NOMO-1 treated with dmso at 0.1 percent for 144 hours (cell line): ENCODE results near the gene TOMM22.

ENCODE experiments used
- DNase-seq: peaks from one replicate; lab custom pipeline; 2025; ENCODE audit not compliant: unreplicated experiment; lab: John Stamatoyannopoulos, UW

Gene TOMM22

DNA sequence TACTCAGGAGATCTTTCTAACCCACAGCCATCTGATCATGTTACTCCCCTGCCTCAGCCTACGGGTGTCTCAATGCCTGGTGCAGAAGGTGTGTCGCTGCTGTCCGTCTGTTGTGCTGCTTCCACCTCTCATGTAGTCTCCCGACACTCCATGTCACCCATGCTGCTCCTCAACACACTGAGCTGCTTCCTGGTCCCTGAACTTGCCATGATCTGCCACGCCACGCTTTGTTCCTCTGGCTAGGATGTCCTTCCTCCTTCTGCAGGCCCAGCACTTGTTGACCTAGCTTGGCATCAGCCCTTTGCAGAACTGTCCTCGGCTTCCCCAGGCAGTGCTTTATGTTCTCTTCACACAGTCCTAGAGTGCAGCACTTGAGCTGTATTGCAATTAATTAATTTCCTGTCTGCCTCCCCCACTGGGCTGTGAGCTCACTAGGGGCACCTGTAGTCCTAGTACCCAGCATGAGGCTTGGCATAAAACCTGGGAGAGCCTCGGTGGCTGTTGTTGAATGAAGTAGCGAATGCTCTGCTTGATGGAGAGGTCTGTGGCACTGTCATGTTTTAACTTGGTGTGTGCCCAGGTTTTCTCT is 33.5 kb downstream of the TOMM22 start:
- DNase-seq: no peak

DNA sequence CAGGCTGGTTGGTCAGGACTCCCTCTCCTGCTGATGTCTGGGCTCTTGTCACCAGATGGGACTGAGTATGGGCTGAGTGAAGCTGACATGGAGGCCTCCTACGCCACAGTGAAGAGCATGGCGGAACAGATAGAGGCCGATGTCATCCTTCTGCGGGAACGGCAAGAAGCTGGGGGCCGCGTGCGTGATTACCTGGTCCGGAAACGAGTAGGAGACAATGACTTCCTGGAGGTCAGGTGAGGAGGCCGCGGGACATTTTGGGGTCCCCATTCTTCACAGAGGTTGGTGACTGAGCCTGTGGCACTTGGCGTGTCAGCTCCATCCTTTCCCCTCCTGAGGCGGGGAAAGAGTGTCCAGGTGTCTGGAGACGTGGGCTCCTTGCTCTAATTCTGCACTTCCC is 34.1 kb downstream of the TOMM22 start:
- DNase-seq: no peak

DNA sequence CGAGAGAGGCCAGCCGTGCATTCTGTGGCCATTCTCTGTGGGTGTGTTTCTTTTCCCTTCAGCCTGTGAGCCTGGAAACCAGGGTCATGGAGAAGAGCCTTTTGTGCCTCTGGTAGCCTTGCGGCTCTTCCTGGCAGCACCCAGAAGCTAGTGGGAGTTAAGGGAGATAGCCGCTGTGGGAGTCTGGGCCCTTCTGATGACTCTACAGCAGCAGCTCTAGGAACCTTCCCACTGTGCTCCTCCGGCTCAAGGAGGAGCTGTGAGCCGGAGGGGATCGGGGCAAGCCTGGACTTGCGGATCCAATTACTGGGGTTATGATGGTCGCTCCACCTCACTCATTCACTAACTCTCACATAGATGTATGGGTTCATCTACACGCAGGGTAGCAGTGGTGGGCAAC is 34.5 kb downstream of the TOMM22 start:
- no peak for DNase-seq

DNA sequence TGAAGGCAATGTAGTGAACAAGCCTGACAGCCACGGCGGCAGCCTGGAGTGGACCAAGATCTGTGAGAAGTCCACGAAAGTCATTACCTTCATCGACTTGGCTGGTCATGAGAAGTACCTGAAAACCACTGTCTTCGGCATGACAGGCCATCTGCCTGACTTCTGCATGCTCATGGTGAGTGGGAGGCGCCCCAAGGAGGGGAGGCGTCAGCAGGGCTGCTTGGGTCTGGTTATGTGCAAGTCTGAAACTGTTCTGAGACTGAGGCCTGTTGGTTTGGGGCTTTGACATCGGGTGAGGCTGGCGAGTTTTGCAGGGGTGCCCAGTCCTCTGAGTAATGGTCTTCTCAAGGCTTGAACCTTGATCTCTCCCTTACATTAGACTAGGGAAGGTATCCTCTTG is 35.1 kb downstream of the TOMM22 start:
- no peak for DNase-seq

- no peak for DNase-seq
Measured at GRCh38 chr22:38717244-38717643, 35.5 kb downstream of the TOMM22 start.

- DNase-seq: no peak
Measured at GRCh38 chr22:38718414-38718813, 36.7 kb downstream of the TOMM22 start.

GRCh38 chr22:38719196-38719595 is 37.4 kb downstream of the TOMM22 start:
- DNase-seq: no peak

GRCh38 chr22:38720350-38720749 is 38.6 kb downstream of the TOMM22 start:
- no peak for DNase-seq

- DNase-seq: no peak
Measured at GRCh38 chr22:38721551-38721950, 39.8 kb downstream of the TOMM22 start.

GRCh38 chr22:38724176-38724575 is 42.4 kb downstream of the TOMM22 start:
- DNase-seq: no peak

DNA sequence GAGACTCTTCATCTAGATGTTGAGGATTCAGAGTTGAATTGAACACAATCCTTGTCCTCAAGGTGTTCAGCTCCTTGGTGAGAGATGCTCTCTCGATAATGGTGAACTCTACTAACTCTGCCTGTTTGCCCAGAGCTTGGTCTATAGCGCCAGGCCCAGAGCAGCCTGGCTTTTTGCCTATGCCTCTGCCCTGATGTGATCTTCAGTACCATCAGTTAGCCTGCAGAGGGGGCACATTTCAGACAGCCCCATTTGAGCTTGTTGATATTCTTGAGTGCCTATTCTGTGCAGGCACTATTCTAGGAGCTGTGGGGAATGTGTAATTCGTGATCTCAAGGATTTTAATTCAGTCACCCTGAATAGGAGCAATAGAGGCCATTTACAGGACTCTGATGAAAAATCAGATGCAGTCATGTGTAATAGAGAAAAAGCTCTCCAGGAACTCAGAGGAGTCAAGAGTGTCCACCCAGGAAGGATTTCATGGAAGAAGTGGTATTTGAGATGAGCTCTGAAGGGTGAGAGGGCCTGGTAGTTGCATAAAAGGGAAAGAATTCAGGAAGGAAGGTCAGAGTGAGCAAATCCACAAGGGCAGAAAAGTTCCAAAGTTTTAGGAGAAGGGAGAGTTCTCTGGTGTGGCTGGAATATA is 43.3 kb downstream of the TOMM22 start:
- no peak for DNase-seq

DNA sequence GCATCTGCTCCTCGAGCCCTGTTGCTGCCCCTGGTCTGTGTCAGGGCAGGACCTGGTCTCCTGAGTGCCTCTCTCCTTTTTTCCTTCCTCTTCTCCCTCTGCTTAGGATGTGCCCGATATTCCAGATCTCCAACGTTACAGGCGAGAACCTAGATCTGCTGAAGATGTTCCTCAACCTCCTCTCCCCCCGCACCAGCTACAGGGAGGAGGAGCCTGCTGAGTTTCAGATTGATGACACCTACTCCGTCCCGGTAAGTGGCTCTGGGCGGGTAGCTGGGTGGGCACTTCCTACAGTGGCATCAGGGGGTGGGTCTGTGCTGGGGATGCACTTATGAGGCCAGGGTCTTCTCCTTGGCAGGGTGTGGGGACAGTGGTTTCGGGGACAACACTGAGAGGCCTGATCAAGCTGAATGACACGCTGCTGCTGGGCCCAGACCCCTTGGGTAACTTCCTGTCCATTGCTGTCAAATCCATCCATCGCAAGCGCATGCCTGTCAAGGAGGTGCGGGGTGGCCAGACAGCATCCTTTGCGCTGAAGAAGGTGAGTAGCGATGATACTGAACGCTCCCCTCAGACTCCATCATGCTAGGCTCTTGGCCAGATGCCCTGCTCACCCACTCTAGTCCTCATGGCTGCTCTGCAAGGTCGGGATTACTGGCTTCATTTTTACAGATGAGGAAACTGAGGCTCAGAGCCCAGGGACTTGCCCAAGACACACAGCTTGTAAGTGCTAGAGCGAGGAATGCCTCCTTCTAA is 44.3 kb downstream of the TOMM22 start:
- no peak for DNase-seq

- DNase-seq: no peak
Measured at GRCh38 chr22:38727123-38727522, 45.4 kb downstream of the TOMM22 start.

DNA sequence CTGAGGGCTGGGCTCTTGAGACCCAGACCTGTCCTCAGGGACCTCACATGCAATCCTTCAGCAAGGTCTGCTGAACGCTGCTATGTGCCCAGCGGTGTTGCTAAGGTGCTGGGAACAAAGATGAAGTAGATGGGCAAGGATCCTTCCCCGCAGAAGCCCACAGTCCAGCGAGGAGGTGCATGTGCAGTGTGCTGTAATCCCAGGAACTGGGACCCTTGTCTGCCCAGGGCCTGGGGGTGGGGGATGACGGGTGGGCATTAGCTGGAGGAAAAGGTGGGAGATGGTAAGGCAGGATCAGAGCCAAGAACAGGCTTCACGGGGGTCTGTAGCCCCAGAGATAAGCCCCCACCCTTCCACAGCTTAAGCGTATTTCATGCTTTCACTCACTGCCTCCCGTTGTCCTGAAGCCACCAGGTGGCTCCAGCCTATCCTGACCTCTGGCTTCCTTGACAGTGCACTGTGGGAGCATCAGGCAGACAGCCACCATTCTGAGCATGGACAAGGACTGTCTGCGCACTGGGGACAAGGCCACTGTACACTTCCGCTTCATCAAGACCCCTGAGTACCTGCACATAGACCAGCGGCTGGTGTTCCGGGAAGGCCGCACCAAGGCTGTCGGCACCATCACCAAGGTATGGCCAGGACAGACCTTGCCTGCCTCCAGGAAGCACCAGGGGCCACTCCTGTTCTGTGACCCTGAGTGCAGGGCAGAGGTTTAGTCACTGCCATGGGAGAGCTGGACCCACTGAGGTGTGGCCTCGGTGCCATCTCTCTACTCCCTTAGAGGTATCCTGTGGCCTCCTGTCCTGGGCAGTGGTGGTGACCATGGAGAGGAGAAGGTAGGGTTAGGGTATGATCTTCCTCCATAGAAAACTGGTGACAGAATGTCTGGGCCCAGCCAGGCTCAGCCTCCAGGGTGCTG is 46.0 kb downstream of the TOMM22 start:
- no peak for DNase-seq

GRCh38 chr22:38728871-38729796 is 47.4 kb downstream of the TOMM22 start:
- no peak for DNase-seq

GRCh38 chr22:38729946-38730345 is 48.2 kb downstream of the TOMM22 start:
- DNase-seq: no peak

- no peak for DNase-seq
Measured at GRCh38 chr22:38730411-38730871, 48.7 kb downstream of the TOMM22 start.

DNA sequence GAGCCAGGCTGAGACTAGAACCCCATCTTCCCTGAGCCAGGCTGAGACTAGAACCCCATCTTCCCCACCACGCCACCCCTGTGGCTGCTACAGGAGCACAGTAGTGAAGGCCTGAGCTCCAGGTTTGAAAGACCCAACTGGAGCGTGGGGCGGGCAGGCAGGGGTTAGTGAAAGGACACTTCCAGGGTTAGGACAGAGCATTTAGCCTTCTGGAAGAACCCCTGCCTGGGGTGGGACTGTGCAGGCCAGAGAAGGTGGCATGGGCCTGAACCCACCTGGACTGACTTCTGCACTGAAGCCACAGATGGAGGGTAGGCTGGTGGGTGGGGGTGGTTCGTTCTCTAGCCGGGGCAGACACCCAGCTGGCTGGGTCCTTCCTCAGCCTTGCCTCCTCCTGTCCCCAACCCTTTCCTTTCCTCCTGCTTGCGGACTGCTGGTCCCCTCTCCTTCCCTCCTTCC is 50.0 kb downstream of the TOMM22 start:
- DNase-seq: no peak

GRCh38 chr22:38732251-38732815 is 50.6 kb downstream of the TOMM22 start:
- no peak for DNase-seq

- no peak for DNase-seq
Measured at GRCh38 chr22:38733329-38733723, 51.6 kb downstream of the TOMM22 start.
